ENCODE results near the gene RAI1. TPM values are rescaled to one million over a fixed set of nuclear protein-coding genes. Genes with fewer than 3 reads are reported as not detected.

The RAI1 gene
- total and polyA plus RNA-seq, 2 of the 8 experiments (the other 6 are each of a cell fraction or from before 2014, with no cell fraction given) = 0.39 to 1.2 TPM

DNA sequence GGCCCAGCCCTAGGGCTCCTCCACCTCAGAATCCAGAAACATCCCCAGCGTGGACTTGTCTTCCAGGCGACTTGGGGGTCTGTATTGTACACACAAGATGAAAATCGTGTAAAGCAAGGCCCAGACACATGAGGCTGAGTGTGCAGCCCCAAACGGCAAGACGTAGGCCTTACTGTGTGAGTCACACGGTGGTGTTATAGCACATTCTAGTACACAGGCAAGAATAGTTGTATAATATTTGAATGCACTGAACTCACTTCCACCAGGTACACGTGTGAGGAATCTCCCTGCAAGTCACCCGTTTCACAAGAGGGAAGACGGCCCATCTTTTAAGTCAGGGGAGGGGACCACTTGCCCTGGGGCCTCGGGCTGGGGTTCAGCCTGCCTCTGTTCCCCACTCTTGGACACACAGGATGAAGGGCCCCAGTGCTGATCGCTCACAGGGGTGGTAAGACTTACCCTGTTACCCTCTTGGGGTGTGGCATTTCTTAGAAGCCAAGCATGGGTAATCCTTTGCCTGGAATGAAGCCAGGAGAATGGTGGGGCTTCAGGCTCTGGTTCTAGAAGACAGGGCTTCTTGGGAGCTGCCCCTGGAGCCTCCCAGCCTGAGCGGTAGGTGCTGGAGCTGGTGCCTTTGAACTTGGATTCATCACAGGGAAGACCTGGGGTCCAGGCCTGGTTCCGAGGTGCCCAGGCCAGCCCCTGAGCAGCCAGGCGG, 84.3 kb downstream of the RAI1 start:
- H3K4me3 ChIP-seq (ENCODE audit: extremely low read depth in 1 of 4, insufficient read depth in 2 of 4, low read depth in 3 of 4, low read length in 4 of 4) = no peak overlapping the region
- no peaks in the 10 kb centered on the region for H3K9me3 ChIP-seq (ENCODE audit: insufficient read depth in 2 of 2, low read depth in 1 of 2, low read length in 1 of 2)
- no peaks in the 10 kb centered on the region for H3K79me1 ChIP-seq (ENCODE audit: low read depth, low read length)
- H3K23me2 ChIP-seq (ENCODE audit: low read depth, low read length) = no peaks in the 10 kb centered on the region
- H2AFZ ChIP-seq (ENCODE audit: low read length) = no peak overlapping the region
- H2BK5ac ChIP-seq (ENCODE audit: low read depth, low read length) = no peak overlapping the region
- H3K79me2 ChIP-seq (ENCODE audit: control insufficient read depth in 1 of 2, insufficient read depth in 2 of 2, low read length in 2 of 2) = no peaks in the 10 kb centered on the region
- POLR2A ChIA-PET (ENCODE audit: partially characterized antibody) = interaction anchor here (0.6 to 1.2 kb wide), 2 partner anchors 15 to 73 kb away, joined by 3 read pairs; no protein-coding TSS in a partner anchor
- no peak overlapping the region for H3K56ac ChIP-seq (replicated peaks; ENCODE audit: insufficient read length, low read depth, low read length)
- no peak overlapping the region for H4K8ac ChIP-seq (ENCODE audit: extremely low read depth, insufficient read depth, low read length)
- H3K27ac ChIP-seq (ENCODE audit: low read depth, low read length) = no peak overlapping the region
- TF ChIP-seq SUZ12 (IDR thresholded peaks at IDR 0.05; ENCODE audit: low read length) = no peak
- no peak for TF ChIP-seq ASH2L (IDR thresholded peaks at IDR 0.05; ENCODE audit: low read length)
- no peak for TF ChIP-seq RBBP5 (IDR thresholded peaks at IDR 0.05; ENCODE audit: borderline replicate concordance, low read depth, low read length)
- TF ChIP-seq, protein P1, sequence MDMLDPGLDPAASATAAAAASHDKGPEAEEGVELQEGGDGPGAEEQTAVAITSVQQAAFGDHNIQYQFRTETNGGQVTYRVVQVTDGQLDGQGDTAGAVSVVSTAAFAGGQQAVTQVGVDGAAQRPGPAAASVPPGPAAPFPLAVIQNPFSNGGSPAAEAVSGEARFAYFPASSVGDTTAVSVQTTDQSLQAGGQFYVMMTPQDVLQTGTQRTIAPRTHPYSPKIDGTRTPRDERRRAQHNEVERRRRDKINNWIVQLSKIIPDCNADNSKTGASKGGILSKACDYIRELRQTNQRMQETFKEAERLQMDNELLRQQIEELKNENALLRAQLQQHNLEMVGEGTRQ (IDR thresholded peaks at IDR 0.05; ENCODE audit: low read length) = no peak
- no peak for TF ChIP-seq EZH2 (IDR thresholded peaks at IDR 0.05; ENCODE audit: low read depth, low read length, severe bottlenecking)
- H3K14ac ChIP-seq (ENCODE audit: insufficient read length) = no peak overlapping the region
- no peaks in the 10 kb centered on the region for H3K36me3 ChIP-seq (ENCODE audit: control insufficient read depth in 2 of 4, insufficient read depth in 4 of 4, low read length in 3 of 4)
- H3K18ac ChIP-seq (ENCODE audit: extremely low read depth, low read length) = no peak overlapping the region
- no peak overlapping the region for H4K5ac ChIP-seq (ENCODE audit: insufficient read length, low read depth, low read length)
- DNase-seq (ENCODE audit: low read depth in 1 of 2, low spot score in 2 of 2) (no peak), FAIRE-seq (no peak)
- no peak overlapping the region for H2BK15ac ChIP-seq (ENCODE audit: low read length)
- no peak overlapping the region for H4K91ac ChIP-seq (replicated peaks; ENCODE audit: insufficient read length, low read length)
- H3K4me2 ChIP-seq (ENCODE audit: insufficient read depth in 1 of 2, low read depth in 2 of 2, low read length in 2 of 2) = no peak overlapping the region
- H2AK5ac ChIP-seq (ENCODE audit: low read depth, low read length) = no peak overlapping the region
- H3K9ac ChIP-seq (replicated peaks in 1 of 4; ENCODE audit: extremely low read depth in 1 of 4, low read depth in 3 of 4, low read length in 3 of 4) = no peak overlapping the region
- H4K20me1 ChIP-seq (replicated peaks in 1 of 2; ENCODE audit: control insufficient read depth in 1 of 2, insufficient read depth in 2 of 2, low read length in 2 of 2) = no peaks in the 10 kb centered on the region
- H3K23ac ChIP-seq (ENCODE audit: insufficient read length) = no peak overlapping the region
- 88% methylated on average over 14 of the region's 14 CpGs; no CpG with 5 or more reads in 1 of the 2 experiments for WGBS, 2 experiments (ENCODE audit: extremely low coverage in 1 of 2, insufficient coverage in 1 of 2, insufficient read length in 1 of 2, insufficient replicate concordance in 2 of 2, low coverage in 1 of 2, low lambda C conversion rate in 2 of 2, missing lambda C conversion rate in 1 of 2)
- no peak overlapping the region for H3K4ac ChIP-seq (replicated peaks; ENCODE audit: insufficient read length, low read depth, low read length)
- H2BK12ac ChIP-seq (ENCODE audit: low read depth, low read length) = no peak overlapping the region
- H3K27me3 ChIP-seq (replicated peaks in 1 of 4; ENCODE audit: control insufficient read depth in 3 of 4, extremely low read depth in 1 of 4, insufficient read depth in 3 of 4, low read length in 3 of 4) = peaks cover 0 to 2% (median 0%) of the 10 kb centered on the region in 4 experiments; a peak in 2 of 7 replicates
- CTCF ChIA-PET (ENCODE audit: partially characterized antibody) = interaction anchor here (1.0 to 1.4 kb wide), 3 partner anchors 9 to 268 kb away, joined by 3 to 4 read pairs (median 4); no protein-coding TSS in a partner anchor
- H2BK20ac ChIP-seq (ENCODE audit: low read length) = no peak overlapping the region
- peaks cover 0 to 9% (median 6%) of the 10 kb centered on the region in 4 experiments; a peak in 5 of 7 replicates for H3K4me1 ChIP-seq (replicated peaks in 1 of 4; ENCODE audit: control insufficient read depth in 3 of 4, insufficient read depth in 4 of 4, low read length in 3 of 4)
- H2BK120ac ChIP-seq (replicated peaks; ENCODE audit: low read depth, low read length) = no peak overlapping the region

Measured in H1 (cell line).